Measurements from ENCODE around the gene BBC3. TPM values are rescaled to one million over a fixed set of nuclear protein-coding genes. Genes with fewer than 3 reads are reported as not detected.
A peak's percentile ranks its signal among the peaks of the same experiment; 100 is the strongest.

The BBC3 gene
- total RNA-seq, 1 experiment from 2014 or later, result 10.1 TPM

- Histone ChIP-seq H3K4me3 (peak overlapping the region; percentile 66), H3K9me3 (replicated peaks) (no peaks in the 10 kb centered on the region)
Observed at GRCh38 chr19:47231215-47232054, 436 bp upstream of the BBC3 start.

GRCh38 chr19:47230054-47230920 lies 712 bp downstream of the BBC3 start:
- H3K36me3 ChIP-seq, result peaks cover 4% of the 10 kb centered on the region
- H3K4me3 ChIP-seq, result peak overlapping the region; percentile 66
- no peaks in the 10 kb centered on the region for H3K27me3 ChIP-seq (replicated peaks)
- H3K9me3 ChIP-seq (replicated peaks), result no peaks in the 10 kb centered on the region
- peak; percentile 42 to 65 for DNase-seq (ENCODE audit: low read depth in 1 of 2, low spot score in 2 of 2)
- peak overlapping the region; percentile 33 for H3K27ac ChIP-seq
- peaks cover 72% of the 10 kb centered on the region for H3K4me1 ChIP-seq (replicated peaks)

More at GRCh38 chr19:47231215-47232054, 436 bp upstream of the BBC3 start:
- H3K27ac ChIP-seq, result peak overlapping the region; percentile 69
- peak; percentile 82 to 93 for DNase-seq (ENCODE audit: low read depth in 1 of 2, low spot score in 2 of 2)
- H3K4me1 ChIP-seq (replicated peaks), result peaks cover 60% of the 10 kb centered on the region
- no peaks in the 10 kb centered on the region for H3K36me3 ChIP-seq
- no peaks in the 10 kb centered on the region for H3K27me3 ChIP-seq (replicated peaks)

- Histone ChIP-seq H3K27me3 (replicated peaks) (no peaks in the 10 kb centered on the region), H3K4me3 (peak overlapping the region; percentile 66)
Observed at GRCh38 chr19:47229676-47230053, 1.3 kb downstream of the BBC3 start.

GRCh38 chr19:47228937-47229675 lies 1.9 kb downstream of the BBC3 start:
- H3K27me3 ChIP-seq (replicated peaks), result no peaks in the 10 kb centered on the region
- peak in 1 of 2 experiments; percentile 43 for DNase-seq (ENCODE audit: low read depth in 1 of 2, low spot score in 2 of 2)
- H3K4me3 ChIP-seq, result peak overlapping the region; percentile 66; the same call in 1 of the 2 replicates
- H3K4me1 ChIP-seq (replicated peaks), result peaks cover 74% of the 10 kb centered on the region
- no peak overlapping the region for H3K27ac ChIP-seq
- H3K36me3 ChIP-seq, result peaks cover 8% of the 10 kb centered on the region
- H3K9me3 ChIP-seq (replicated peaks), result no peaks in the 10 kb centered on the region

More at GRCh38 chr19:47229676-47230053, 1.3 kb downstream of the BBC3 start:
- Histone ChIP-seq H3K9me3 (replicated peaks) (no peaks in the 10 kb centered on the region), H3K27ac (no peak overlapping the region), H3K36me3 (peaks cover 8% of the 10 kb centered on the region), H3K4me1 (replicated peaks) (peaks cover 74% of the 10 kb centered on the region)
- peak in 1 of 2 experiments; percentile 43 for DNase-seq (ENCODE audit: low read depth in 1 of 2, low spot score in 2 of 2)

- Histone ChIP-seq H3K27ac (peak overlapping the region; percentile 98), H3K9me3 (replicated peaks) (no peaks in the 10 kb centered on the region), H3K4me1 (replicated peaks) (peaks cover 74% of the 10 kb centered on the region), H3K4me3 (peak overlapping the region; percentile 39), H3K27me3 (replicated peaks) (no peaks in the 10 kb centered on the region), H3K36me3 (peaks cover 8% of the 10 kb centered on the region)
- DNase-seq (ENCODE audit: low read depth in 1 of 2, low spot score in 2 of 2), result peak in 1 of 2 experiments; percentile 64
Observed at GRCh38 chr19:47228168-47228936, 2.6 kb downstream of the BBC3 start.

- DNase-seq (ENCODE audit: low read depth in 1 of 2, low spot score in 2 of 2), result peak; percentile 93 to 98
- Histone ChIP-seq H3K9me3 (replicated peaks) (no peaks in the 10 kb centered on the region), H3K4me3 (peak overlapping the region; percentile 39), H3K27me3 (replicated peaks) (no peaks in the 10 kb centered on the region), H3K27ac (peak overlapping the region; percentile 98), H3K36me3 (peaks cover 8% of the 10 kb centered on the region), H3K4me1 (replicated peaks) (peaks cover 68% of the 10 kb centered on the region)
Observed at GRCh38 chr19:47227352-47228167, 3.4 kb downstream of the BBC3 start.

- Histone ChIP-seq H3K4me1 (replicated peaks) (peaks cover 59% of the 10 kb centered on the region), H3K27me3 (replicated peaks) (no peaks in the 10 kb centered on the region), H3K4me3 (peak overlapping the region; percentile 29), H3K27ac (peak overlapping the region; percentile 98), H3K36me3 (peaks cover 13% of the 10 kb centered on the region), H3K9me3 (replicated peaks) (no peaks in the 10 kb centered on the region)
- DNase-seq (ENCODE audit: low read depth in 1 of 2, low spot score in 2 of 2), result peak; percentile 78 to 90
Observed at GRCh38 chr19:47226426-47227351, 4.3 kb downstream of the BBC3 start.

GRCh38 chr19:47225746-47226425 lies 5.1 kb downstream of the BBC3 start:
- H3K9me3 ChIP-seq (replicated peaks), result no peaks in the 10 kb centered on the region

GRCh38 chr19:47221890-47222289 lies 9.1 kb downstream of the BBC3 start:
- DNase-seq (ENCODE audit: low read depth in 1 of 2, low spot score in 2 of 2), result no peak
- no peaks in the 10 kb centered on the region for H3K9me3 ChIP-seq (replicated peaks)
- H3K36me3 ChIP-seq, result peaks cover 26% of the 10 kb centered on the region
- no peak overlapping the region for H3K27ac ChIP-seq
- H3K4me1 ChIP-seq (replicated peaks), result peaks cover 18% of the 10 kb centered on the region
- no peak overlapping the region for H3K4me3 ChIP-seq
- H3K27me3 ChIP-seq (replicated peaks), result no peaks in the 10 kb centered on the region

More at GRCh38 chr19:47225746-47226425, 5.1 kb downstream of the BBC3 start:
- Histone ChIP-seq H3K27me3 (replicated peaks) (no peaks in the 10 kb centered on the region), H3K27ac (peak overlapping the region; percentile 98), H3K4me3 (peak overlapping the region; percentile 29), H3K4me1 (replicated peaks) (peaks cover 53% of the 10 kb centered on the region), H3K36me3 (peaks cover 20% of the 10 kb centered on the region)
- peak; percentile 86 to 88 for DNase-seq (ENCODE audit: low read depth in 1 of 2, low spot score in 2 of 2)

- Histone ChIP-seq H3K4me3 (no peak overlapping the region), H3K9me3 (replicated peaks) (no peaks in the 10 kb centered on the region), H3K27ac (no peak overlapping the region), H3K27me3 (replicated peaks) (no peaks in the 10 kb centered on the region), H3K36me3 (peaks cover 26% of the 10 kb centered on the region), H3K4me1 (replicated peaks) (peaks cover 12% of the 10 kb centered on the region)
- DNase-seq (ENCODE audit: low read depth in 1 of 2, low spot score in 2 of 2), result no peak
Observed at GRCh38 chr19:47221080-47221841, 9.7 kb downstream of the BBC3 start.

All from SJSA1 (cell line).